HepG2 (cell line): ENCODE measurements around the gene GGA3. TPM values are rescaled to one million over a fixed set of nuclear protein-coding genes. Genes with fewer than 3 reads are reported as not detected.
A peak's percentile ranks its signal among the peaks of the same experiment; 100 is the strongest.

Experiments
- ATF7 ChIP-seq, 2 experiments: fragments of 450-650 bp in 1 of 2; sonication (generic) in 1 of 2; formaldehyde crosslinking in 1 of 2; IDR thresholded peaks; 2 replicates each; pipeline versions ENCODE4 v1.4.0 to v1.6.1; 2016 to 2020; ENCODE audit warnings: antibody characterized with exemption in 1 of 2, mild to moderate bottlenecking in 1 of 2, missing genetic modification reagents in 1 of 2
- FOXK1 ChIP-seq: sonication (generic); formaldehyde crosslinking; IDR thresholded peaks from 2 replicates; pipeline ENCODE4 v1.4.0; 2020; ENCODE audit warnings: low read depth, missing genetic modification reagents, borderline replicate concordance
- TRIM24 ChIP-seq: sonication (generic); formaldehyde crosslinking; IDR thresholded peaks from 2 replicates; pipeline ENCODE4 v1.8.0; 2022; ENCODE audit warnings: mild to moderate bottlenecking, missing genetic modification reagents
- YY1 ChIP-seq: IDR thresholded peaks from 2 replicates; pipeline ENCODE4 v1.6.1; 2011; ENCODE audit warnings: low read length, low read depth, moderate library complexity, mild to moderate bottlenecking; ENCODE audit not compliant: insufficient read depth, insufficient replicate concordance
- ZKSCAN8 ChIP-seq: IDR thresholded peaks from 2 replicates; pipeline ENCODE4 v1.6.1; 2016; ENCODE audit warnings: borderline replicate concordance, missing genetic modification reagents, missing compliant biosample characterization
- ZNF138 ChIP-seq: sonication (generic); formaldehyde crosslinking; IDR thresholded peaks from 2 replicates; pipeline ENCODE4 v1.5.0; 2020; ENCODE audit warnings: mild to moderate bottlenecking, low read depth, missing genetic modification reagents
- ZNF143 ChIP-seq: sonication (generic); formaldehyde crosslinking; IDR thresholded peaks from 2 replicates; pipeline ENCODE4 v1.4.0; 2020; ENCODE audit warnings: missing genetic modification reagents
- ZNF382 ChIP-seq: sonication (generic); formaldehyde crosslinking; IDR thresholded peaks from 2 replicates; pipeline ENCODE4 v1.5.0; 2020; ENCODE audit warnings: missing genetic modification reagents, mild to moderate bottlenecking, borderline replicate concordance
- ZNF510 ChIP-seq: sonication (generic); formaldehyde crosslinking; IDR thresholded peaks from 2 replicates; pipeline ENCODE4 v1.4.0; 2020; ENCODE audit warnings: low read depth, mild to moderate bottlenecking, missing genetic modification reagents
- ZNF768 ChIP-seq: sonication (generic); formaldehyde crosslinking; IDR thresholded peaks from 2 replicates; pipeline ENCODE4 v1.4.0; 2020; ENCODE audit warnings: missing genetic modification reagents
- ZSCAN12 ChIP-seq: sonication (generic); formaldehyde crosslinking; IDR thresholded peaks from 2 replicates; pipeline ENCODE4 v1.9.0; 2021; ENCODE audit warnings: mild to moderate bottlenecking, missing genetic modification reagents
- polyA plus RNA-seq, 8 experiments: library from polyadenylated mRNA; depleted of rRNA in 3 of 8; stranded (reverse) in 7 of 8; unstranded in 1 of 8; fragments of >200 nt; fragmentation: Illumina TruSeq in 4 of 8; extraction: Trizol in 4 of 8; gene quantifications; 2 replicates each; pipeline versions ENCODE4 v1.2.1 to v1.2.3, GENCODE V29; 2011 to 2016; ENCODE audit warnings: low read depth in 4 of 8, missing spikeins in 1 of 8, mixed read lengths in 1 of 8; ENCODE audit not compliant: insufficient read depth in 1 of 8
- total RNA-seq, 5 experiments: library from RNA; depleted of rRNA; stranded (reverse); fragments of >200 nt; fragmentation: Illumina TruSeq; extraction: Trizol; gene quantifications; 2 replicates each; pipeline ENCODE4 v1.2.3, GENCODE V29; 2016; ENCODE audit warnings: low read depth in 1 of 5
- TF ChIP-seq, protein P1 (sequence below): sonication (generic); formaldehyde crosslinking; IDR thresholded peaks from 2 replicates; pipeline ENCODE4 v1.4.0; 2020; ENCODE audit warnings: missing genetic modification reagents
- TF ChIP-seq, protein P2 (sequence below): sonication (generic); formaldehyde crosslinking; IDR thresholded peaks from 2 replicates; pipeline ENCODE4 v1.4.0; 2020; ENCODE audit warnings: missing genetic modification reagents
- TF ChIP-seq, protein P3 (sequence below): sonication (generic); formaldehyde crosslinking; IDR thresholded peaks from 2 replicates; pipeline ENCODE4 v1.8.1; 2023; ENCODE audit warnings: mild to moderate bottlenecking, missing genetic modification reagents, borderline replicate concordance
- TF ChIP-seq, protein P4 (sequence below): sonication (generic); formaldehyde crosslinking; IDR thresholded peaks from 2 replicates; pipeline ENCODE4 v1.8.0; 2022; ENCODE audit warnings: mild to moderate bottlenecking, missing genetic modification reagents, moderate library complexity

GGA3 gene
- total and polyA plus RNA-seq, 2 of the 13 experiments (the other 11 are each of a cell fraction or from before 2014, with no cell fraction given), result 28.4 to 43.7 TPM

DNA sequence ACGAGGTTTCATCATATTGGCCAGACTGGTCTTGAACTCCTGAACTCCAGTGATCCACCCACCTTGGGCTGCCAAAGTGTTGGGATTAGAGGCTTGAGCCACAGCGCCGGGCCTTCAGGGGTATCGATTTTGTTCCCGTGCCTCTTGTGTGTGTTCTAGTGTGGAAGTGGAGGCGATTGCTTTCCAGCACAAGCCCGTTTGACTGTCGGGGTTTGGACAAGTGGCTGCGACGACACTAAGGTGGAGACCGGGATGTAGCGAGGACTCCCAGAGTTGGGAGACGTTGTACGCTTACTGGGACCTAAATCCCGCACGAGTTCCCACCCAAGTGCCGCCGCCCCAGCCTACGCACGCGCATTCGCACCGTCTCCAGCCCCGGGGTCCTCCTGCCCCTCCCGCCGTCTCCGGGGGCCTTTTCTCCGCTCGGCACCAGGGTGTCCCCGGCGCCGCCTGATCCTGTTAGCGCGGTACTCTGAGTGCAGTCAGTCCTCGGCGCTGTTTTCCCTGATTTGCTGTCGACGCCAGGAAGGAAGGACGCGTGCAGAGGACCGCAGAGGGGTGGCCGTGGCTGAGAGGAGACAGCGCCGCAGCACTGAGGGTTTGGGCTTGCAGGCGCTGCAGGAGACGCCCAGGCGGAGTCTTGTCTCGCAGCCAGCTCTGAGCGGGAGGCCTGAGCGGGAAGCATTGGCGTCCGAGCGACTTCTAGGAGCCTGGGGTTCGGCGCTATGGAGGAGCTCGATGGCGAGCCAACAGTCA lies 56.2 kb downstream of the GGA3 start, which contains the start of gene NUP85 (continued):
- TF ChIP-seq, protein P1, sequence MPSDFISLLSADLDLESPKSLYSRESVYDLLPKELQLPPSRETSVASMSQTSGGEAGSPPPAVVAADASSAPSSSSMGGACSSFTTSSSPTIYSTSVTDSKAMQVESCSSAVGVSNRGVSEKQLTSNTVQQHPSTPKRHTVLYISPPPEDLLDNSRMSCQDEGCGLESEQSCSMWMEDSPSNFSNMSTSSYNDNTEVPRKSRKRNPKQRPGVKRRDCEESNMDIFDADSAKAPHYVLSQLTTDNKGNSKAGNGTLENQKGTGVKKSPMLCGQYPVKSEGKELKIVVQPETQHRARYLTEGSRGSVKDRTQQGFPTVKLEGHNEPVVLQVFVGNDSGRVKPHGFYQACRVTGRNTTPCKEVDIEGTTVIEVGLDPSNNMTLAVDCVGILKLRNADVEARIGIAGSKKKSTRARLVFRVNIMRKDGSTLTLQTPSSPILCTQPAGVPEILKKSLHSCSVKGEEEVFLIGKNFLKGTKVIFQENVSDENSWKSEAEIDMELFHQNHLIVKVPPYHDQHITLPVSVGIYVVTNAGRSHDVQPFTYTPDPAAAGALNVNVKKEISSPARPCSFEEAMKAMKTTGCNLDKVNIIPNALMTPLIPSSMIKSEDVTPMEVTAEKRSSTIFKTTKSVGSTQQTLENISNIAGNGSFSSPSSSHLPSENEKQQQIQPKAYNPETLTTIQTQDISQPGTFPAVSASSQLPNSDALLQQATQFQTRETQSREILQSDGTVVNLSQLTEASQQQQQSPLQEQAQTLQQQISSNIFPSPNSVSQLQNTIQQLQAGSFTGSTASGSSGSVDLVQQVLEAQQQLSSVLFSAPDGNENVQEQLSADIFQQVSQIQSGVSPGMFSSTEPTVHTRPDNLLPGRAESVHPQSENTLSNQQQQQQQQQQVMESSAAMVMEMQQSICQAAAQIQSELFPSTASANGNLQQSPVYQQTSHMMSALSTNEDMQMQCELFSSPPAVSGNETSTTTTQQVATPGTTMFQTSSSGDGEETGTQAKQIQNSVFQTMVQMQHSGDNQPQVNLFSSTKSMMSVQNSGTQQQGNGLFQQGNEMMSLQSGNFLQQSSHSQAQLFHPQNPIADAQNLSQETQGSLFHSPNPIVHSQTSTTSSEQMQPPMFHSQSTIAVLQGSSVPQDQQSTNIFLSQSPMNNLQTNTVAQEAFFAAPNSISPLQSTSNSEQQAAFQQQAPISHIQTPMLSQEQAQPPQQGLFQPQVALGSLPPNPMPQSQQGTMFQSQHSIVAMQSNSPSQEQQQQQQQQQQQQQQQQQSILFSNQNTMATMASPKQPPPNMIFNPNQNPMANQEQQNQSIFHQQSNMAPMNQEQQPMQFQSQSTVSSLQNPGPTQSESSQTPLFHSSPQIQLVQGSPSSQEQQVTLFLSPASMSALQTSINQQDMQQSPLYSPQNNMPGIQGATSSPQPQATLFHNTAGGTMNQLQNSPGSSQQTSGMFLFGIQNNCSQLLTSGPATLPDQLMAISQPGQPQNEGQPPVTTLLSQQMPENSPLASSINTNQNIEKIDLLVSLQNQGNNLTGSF (CRISPR knock-in tag), result peak; percentile 61
- no peak for TF ChIP-seq ZSCAN12
- TF ChIP-seq ZNF510 (CRISPR knock-in tag), result peak; percentile 75
- TF ChIP-seq ZKSCAN8 (CRISPR knock-in tag), result no peak; the same call in 1 of the 2 replicates
- TF ChIP-seq FOXK1 (CRISPR knock-in tag), result peak; percentile 53; the same call in 1 of the 2 replicates
- TF ChIP-seq, protein P2, sequence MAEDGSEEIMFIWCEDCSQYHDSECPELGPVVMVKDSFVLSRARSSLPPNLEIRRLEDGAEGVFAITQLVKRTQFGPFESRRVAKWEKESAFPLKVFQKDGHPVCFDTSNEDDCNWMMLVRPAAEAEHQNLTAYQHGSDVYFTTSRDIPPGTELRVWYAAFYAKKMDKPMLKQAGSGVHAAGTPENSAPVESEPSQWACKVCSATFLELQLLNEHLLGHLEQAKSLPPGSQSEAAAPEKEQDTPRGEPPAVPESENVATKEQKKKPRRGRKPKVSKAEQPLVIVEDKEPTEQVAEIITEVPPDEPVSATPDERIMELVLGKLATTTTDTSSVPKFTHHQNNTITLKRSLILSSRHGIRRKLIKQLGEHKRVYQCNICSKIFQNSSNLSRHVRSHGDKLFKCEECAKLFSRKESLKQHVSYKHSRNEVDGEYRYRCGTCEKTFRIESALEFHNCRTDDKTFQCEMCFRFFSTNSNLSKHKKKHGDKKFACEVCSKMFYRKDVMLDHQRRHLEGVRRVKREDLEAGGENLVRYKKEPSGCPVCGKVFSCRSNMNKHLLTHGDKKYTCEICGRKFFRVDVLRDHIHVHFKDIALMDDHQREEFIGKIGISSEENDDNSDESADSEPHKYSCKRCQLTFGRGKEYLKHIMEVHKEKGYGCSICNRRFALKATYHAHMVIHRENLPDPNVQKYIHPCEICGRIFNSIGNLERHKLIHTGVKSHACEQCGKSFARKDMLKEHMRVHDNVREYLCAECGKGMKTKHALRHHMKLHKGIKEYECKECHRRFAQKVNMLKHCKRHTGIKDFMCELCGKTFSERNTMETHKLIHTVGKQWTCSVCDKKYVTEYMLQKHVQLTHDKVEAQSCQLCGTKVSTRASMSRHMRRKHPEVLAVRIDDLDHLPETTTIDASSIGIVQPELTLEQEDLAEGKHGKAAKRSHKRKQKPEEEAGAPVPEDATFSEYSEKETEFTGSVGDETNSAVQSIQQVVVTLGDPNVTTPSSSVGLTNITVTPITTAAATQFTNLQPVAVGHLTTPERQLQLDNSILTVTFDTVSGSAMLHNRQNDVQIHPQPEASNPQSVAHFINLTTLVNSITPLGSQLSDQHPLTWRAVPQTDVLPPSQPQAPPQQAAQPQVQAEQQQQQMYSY (CRISPR knock-in tag), result peak; percentile 45; the same call in 1 of the 2 replicates
- TF ChIP-seq, protein P3, sequence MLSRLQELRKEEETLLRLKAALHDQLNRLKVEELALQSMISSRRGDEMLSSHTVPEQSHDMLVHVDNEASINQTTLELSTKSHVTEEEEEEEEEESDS (CRISPR knock-in tag), result peak; percentile 91; the same call in 1 of the 2 replicates
- TF ChIP-seq YY1, result no peak
- peak; percentile 59 for TF ChIP-seq ZNF768 (CRISPR knock-in tag)
- TF ChIP-seq, protein P4, sequence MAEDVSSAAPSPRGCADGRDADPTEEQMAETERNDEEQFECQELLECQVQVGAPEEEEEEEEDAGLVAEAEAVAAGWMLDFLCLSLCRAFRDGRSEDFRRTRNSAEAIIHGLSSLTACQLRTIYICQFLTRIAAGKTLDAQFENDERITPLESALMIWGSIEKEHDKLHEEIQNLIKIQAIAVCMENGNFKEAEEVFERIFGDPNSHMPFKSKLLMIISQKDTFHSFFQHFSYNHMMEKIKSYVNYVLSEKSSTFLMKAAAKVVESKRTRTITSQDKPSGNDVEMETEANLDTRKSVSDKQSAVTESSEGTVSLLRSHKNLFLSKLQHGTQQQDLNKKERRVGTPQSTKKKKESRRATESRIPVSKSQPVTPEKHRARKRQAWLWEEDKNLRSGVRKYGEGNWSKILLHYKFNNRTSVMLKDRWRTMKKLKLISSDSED (CRISPR knock-in tag), result no peak
- TF ChIP-seq ZNF138 (CRISPR knock-in tag), result no peak
- TF ChIP-seq ZNF143, result peak; percentile 39; the same call in 1 of the 2 replicates
- no peak for TF ChIP-seq TRIM24
- TF ChIP-seq ATF7 (IDR thresholded peaks at IDR 0.05), result no peak
- TF ChIP-seq ATF7 (CRISPR knock-in tag; IDR thresholded peaks at IDR 0.05), result peak; percentile 59; the same call in 1 of the 2 replicates
- no peak for TF ChIP-seq ZNF382
